ENCODE data around the gene CPSF3. TPM values are rescaled to one million over a fixed set of nuclear protein-coding genes. Genes with fewer than 3 reads are reported as not detected.

The CPSF3 gene
- total and polyA plus RNA-seq, 11 donors: 12.0 to 27.5 (median 18.3) TPM

GRCh38 chr2:9462886-9463697, 39.6 kb downstream of the CPSF3 start:
- Histone ChIP-seq H3K36me3 (peaks cover 0 to 82% (median 50%) of the 10 kb centered on the region in 9 donors), H3K4me3 (no peak overlapping the region), H3K4me1 (peaks cover 0 to 7% (median 0%) of the 10 kb centered on the region in 12 donors), H3K9me3 (no peaks in the 10 kb centered on the region), H3K27ac (no peak overlapping the region), H3K27me3 (no peaks in the 10 kb centered on the region)
- 73 to 76% (median 74%) methylated on average over 6 of the region's 6 CpGs for WGBS, 4 donors
- intact Hi-C loops (cut with DNase I): no loop called here
- no peak for TF ChIP-seq POLR2A (IDR thresholded peaks at IDR 0.05)
- TF ChIP-seq CTCF (IDR thresholded peaks at IDR 0.05): no peak
- DNase-seq: no peak
- no peak for ATAC-seq

- no peak for DNase-seq
- no peaks in the 10 kb centered on the region for H3K9me3 ChIP-seq
- intact Hi-C loops (cut with DNase I): no loop called here
- no peak overlapping the region for H3K27ac ChIP-seq
- 76 to 91% (median 79%) methylated on average over 7 of the region's 7 CpGs for WGBS, 4 donors
- ATAC-seq: no peak
- no peak overlapping the region for H3K4me3 ChIP-seq
- H3K36me3 ChIP-seq: peaks cover 0 to 82% (median 50%) of the 10 kb centered on the region in 9 donors
- H3K4me1 ChIP-seq: peaks cover 0 to 7% (median 0%) of the 10 kb centered on the region in 12 donors
- TF ChIP-seq CTCF (IDR thresholded peaks at IDR 0.05) (no peak), POLR2A (IDR thresholded peaks at IDR 0.05) (no peak)
- no peaks in the 10 kb centered on the region for H3K27me3 ChIP-seq
These were observed 40.2 kb downstream of the CPSF3 start for GRCh38 chr2:9463698-9464034.

- 69 to 98% (median 83%) methylated on average over 7 of the region's 7 CpGs for WGBS, 4 donors
- Histone ChIP-seq H3K27ac (no peak overlapping the region), H3K4me3 (no peak overlapping the region), H3K36me3 (peaks cover 0 to 78% (median 44%) of the 10 kb centered on the region in 9 donors), H3K9me3 (no peaks in the 10 kb centered on the region), H3K4me1 (peaks cover 0 to 7% (median 0%) of the 10 kb centered on the region in 12 donors), H3K27me3 (no peaks in the 10 kb centered on the region)
- DNase-seq (no peak), ATAC-seq (no peak)
- TF ChIP-seq POLR2A (IDR thresholded peaks at IDR 0.05): no peak
- TF ChIP-seq CTCF (IDR thresholded peaks at IDR 0.05): no peak
- intact Hi-C loops (cut with DNase I): no loop called here
These were observed 41.7 kb downstream of the CPSF3 start for GRCh38 chr2:9465170-9465569.

- TF ChIP-seq CTCF (IDR thresholded peaks at IDR 0.05) (no peak), POLR2A (IDR thresholded peaks at IDR 0.05) (no peak)
- Histone ChIP-seq H3K4me1 (peaks cover 0 to 7% (median 0%) of the 10 kb centered on the region in 12 donors), H3K27ac (no peak overlapping the region), H3K36me3 (peaks cover 0 to 75% (median 33%) of the 10 kb centered on the region in 9 donors), H3K4me3 (no peak overlapping the region), H3K27me3 (no peaks in the 10 kb centered on the region), H3K9me3 (no peaks in the 10 kb centered on the region)
- ATAC-seq: no peak
- 76 to 96% (median 87%) methylated on average over 33 to 46 of the region's 46 CpGs for WGBS, 4 donors
- DNase-seq: no peak
- intact Hi-C loops (cut with DNase I): no loop called here
These were observed 42.8 kb downstream of the CPSF3 start for GRCh38 chr2:9466147-9466683.
